Gastrocnemius medialis (tissue), 4 donors: ENCODE measurements around the gene BACE1-AS. TPM values are rescaled to one million over a fixed set of nuclear protein-coding genes. Genes with fewer than 3 reads are reported as not detected.

ENCODE experiments used
- ATAC-seq, 2 donors: fragments of 150-250 bp; one replicate each; pipeline ENCODE4 v1.9.1; 2016
- DNase-seq, 2 donors: peaks; one replicate each; pipeline ENCODE4 v3.0.0-alpha.2; 2019
- H3K27ac ChIP-seq, 4 donors: fragments of 200-600 bp; sonication (generic); 1 replicate in 1 of 4; 2 replicates in 3 of 4; pipeline ENCODE4 v1.5.1; 2016 to 2018; ENCODE audit warnings: mild to moderate bottlenecking in 2 of 4, moderate library complexity in 1 of 4
- H3K27me3 ChIP-seq, 3 donors: fragments of 200-600 bp; sonication (generic) in 2 of 3; 1 replicate in 1 of 3; 2 replicates in 2 of 3; pipeline versions ENCODE4 v1.5.1 to v1.6.0; 2016 to 2019; ENCODE audit warnings: mild to moderate bottlenecking in 1 of 3, moderate library complexity in 1 of 3
- H3K36me3 ChIP-seq, 2 donors: fragments of 200-600 bp; sonication (generic) in 1 of 2; one replicate each; pipeline ENCODE4 v1.5.1; 2017 to 2018
- H3K4me1 ChIP-seq, 2 donors: fragments of 200-600 bp; sonication (generic) in 1 of 2; one replicate each; pipeline ENCODE4 v1.5.1; 2016 to 2017; ENCODE audit warnings: mild to moderate bottlenecking in 2 of 2
- H3K4me3 ChIP-seq, 4 donors: fragments of 200-600 bp; sonication (generic) in 3 of 4; 1 replicate in 1 of 4; 2 replicates in 3 of 4; pipeline ENCODE4 v1.5.1; 2016 to 2019; ENCODE audit warnings: mild to moderate bottlenecking in 2 of 4
- H3K9me3 ChIP-seq, 3 donors: fragments of 200-600 bp; sonication (generic) in 2 of 3; 1 replicate in 1 of 3; 2 replicates in 2 of 3; pipeline ENCODE4 v1.5.1; 2016 to 2019
- POLR2A ChIP-seq, 2 donors: fragments of 450-650 bp; IDR thresholded peaks; one replicate each; pipeline ENCODE4 v1.6.1; 2017; ENCODE audit warnings: antibody characterized with exemption in 2 of 2, mild to moderate bottlenecking in 2 of 2, moderate library complexity in 2 of 2
- in situ Hi-C, 4 donors: fragments of 200-750 bp; cut with MboI; loops; one replicate each; pipeline versions ENCODE4 v1.15.0 to v1.8.0; 2017; ENCODE audit warnings: low sequenced_read_pairs in 4 of 4
- intact Hi-C: fragments of 100-400 bp; cut with DNase I; formaldehyde crosslinking; loops from one replicate; pipeline ENCODE4 v1.15.1; 2023; ENCODE audit warnings: low total_unique reads
- total RNA-seq, 4 donors: library from RNA; depleted of rRNA; stranded (reverse); fragments of >200 nt; gene quantifications; one replicate each; pipeline versions ENCODE4 v1.1.0 to v1.2.3, GENCODE V29; 2016
- TF ChIP-seq, protein P1 (sequence below), 5 experiments: fragments of 450-650 bp in 3 of 5; fragments of 200-600 bp in 2 of 5; sonication (generic) in 2 of 5; IDR thresholded peaks in 4 of 5; conservative IDR thresholded peaks in 1 of 5; 1 replicate in 4 of 5; 2 replicates in 1 of 5; pipeline ENCODE4 v1.5.1; 2016 to 2019; ENCODE audit warnings: antibody characterized with exemption in 5 of 5, mild to moderate bottlenecking in 3 of 5, moderate library complexity in 3 of 5

BACE1-AS gene
- total RNA-seq = 10 to 100 TPM; 10.5 to 13.2 (median 12.5) TPM

DNA sequence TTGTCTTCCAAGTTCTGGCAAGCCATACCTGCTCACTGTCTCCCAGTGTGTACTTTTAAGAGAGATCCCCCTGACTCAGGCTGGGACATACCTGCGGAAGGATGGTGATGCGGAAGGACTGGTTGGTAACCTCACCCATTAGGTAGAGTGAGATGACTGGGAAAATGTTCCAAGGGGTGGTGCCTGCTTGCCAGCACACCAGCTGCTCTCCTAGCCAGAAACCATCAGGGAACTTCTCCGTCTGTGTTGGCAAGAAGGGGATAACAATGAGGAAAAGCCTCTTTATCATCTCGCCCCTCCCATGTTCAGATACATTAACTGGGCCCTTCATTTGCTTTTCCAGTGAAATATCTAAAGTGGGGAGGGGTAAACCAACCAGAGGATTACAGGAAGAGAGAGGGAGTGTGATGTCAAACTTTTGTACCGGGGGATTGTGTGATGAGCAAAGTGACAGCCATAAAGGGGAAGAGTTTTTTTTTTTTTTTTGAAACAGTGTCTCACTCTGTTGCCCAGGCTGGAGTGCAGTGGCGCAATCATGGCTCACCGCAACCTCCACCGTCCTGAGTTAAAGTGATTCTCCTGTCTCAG is at the start of gene BACE1-AS:
BACE1-AS (plus strand) TSS at position 538 of the 588 bp plus-strand sequence.
- intact Hi-C loops = no loop called here
- DNase-seq (no peak), ATAC-seq (no peak)
- Histone ChIP-seq H3K27me3 (no peaks in the 10 kb centered on the region), H3K27ac (no peak within 1 kb of the TSS), H3K36me3 (peaks cover 0 to 67% of the 10 kb centered on the region in 2 donors), H3K4me3 (no peak within 1 kb of the TSS), H3K9me3 (no peaks in the 10 kb centered on the region), H3K4me1 (no peaks in the 10 kb centered on the region)
- TF ChIP-seq POLR2A (IDR thresholded peaks at IDR 0.05) = no peak
- TF ChIP-seq, protein P1, sequence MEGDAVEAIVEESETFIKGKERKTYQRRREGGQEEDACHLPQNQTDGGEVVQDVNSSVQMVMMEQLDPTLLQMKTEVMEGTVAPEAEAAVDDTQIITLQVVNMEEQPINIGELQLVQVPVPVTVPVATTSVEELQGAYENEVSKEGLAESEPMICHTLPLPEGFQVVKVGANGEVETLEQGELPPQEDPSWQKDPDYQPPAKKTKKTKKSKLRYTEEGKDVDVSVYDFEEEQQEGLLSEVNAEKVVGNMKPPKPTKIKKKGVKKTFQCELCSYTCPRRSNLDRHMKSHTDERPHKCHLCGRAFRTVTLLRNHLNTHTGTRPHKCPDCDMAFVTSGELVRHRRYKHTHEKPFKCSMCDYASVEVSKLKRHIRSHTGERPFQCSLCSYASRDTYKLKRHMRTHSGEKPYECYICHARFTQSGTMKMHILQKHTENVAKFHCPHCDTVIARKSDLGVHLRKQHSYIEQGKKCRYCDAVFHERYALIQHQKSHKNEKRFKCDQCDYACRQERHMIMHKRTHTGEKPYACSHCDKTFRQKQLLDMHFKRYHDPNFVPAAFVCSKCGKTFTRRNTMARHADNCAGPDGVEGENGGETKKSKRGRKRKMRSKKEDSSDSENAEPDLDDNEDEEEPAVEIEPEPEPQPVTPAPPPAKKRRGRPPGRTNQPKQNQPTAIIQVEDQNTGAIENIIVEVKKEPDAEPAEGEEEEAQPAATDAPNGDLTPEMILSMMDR (IDR thresholded peaks at IDR 0.05 in 4 of 5, conservative IDR thresholded peaks at IDR 0.05 in 1 of 5) = no peak
- in situ Hi-C loops = no loop called here

DNA sequence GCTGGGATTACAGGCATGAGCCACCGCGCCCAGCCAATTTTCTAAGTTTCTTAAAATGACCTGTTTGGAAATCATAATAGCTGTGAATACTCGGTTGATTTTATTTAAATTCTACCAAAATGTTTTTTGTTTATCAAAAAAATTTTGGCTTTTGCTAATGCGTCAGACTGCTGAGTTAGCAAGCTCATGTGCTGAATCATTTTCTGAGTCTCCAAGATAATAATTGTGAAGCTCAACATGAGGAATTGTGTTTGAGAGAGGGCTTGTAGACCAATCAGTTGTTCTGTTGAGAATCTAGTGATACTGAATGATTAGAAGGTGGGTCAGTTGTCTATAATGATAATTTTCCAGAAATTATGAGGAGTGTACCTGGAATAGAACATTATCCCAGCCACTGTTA is 42.8 kb upstream of the BACE1-AS start:
- no peak overlapping the region for H3K4me3 ChIP-seq
- intact Hi-C loops = no loop called here
- no peaks in the 10 kb centered on the region for H3K9me3 ChIP-seq
- ATAC-seq = no peak
- no peaks in the 10 kb centered on the region for H3K4me1 ChIP-seq
- peaks cover 0 to 67% of the 10 kb centered on the region in 2 donors for H3K36me3 ChIP-seq
- no peak overlapping the region for H3K27ac ChIP-seq
- no peaks in the 10 kb centered on the region for H3K27me3 ChIP-seq
- TF ChIP-seq, protein P1 (IDR thresholded peaks at IDR 0.05 in 4 of 5, conservative IDR thresholded peaks at IDR 0.05 in 1 of 5) = no peak
- TF ChIP-seq POLR2A (IDR thresholded peaks at IDR 0.05) = no peak
- in situ Hi-C loops = loop anchor here in 1 of 4 donors (10.0 to 25.0 kb wide), 2 partner anchors 66 to 361 kb away; partner anchors contain the start of gene BACE1
- no peak for DNase-seq

DNA sequence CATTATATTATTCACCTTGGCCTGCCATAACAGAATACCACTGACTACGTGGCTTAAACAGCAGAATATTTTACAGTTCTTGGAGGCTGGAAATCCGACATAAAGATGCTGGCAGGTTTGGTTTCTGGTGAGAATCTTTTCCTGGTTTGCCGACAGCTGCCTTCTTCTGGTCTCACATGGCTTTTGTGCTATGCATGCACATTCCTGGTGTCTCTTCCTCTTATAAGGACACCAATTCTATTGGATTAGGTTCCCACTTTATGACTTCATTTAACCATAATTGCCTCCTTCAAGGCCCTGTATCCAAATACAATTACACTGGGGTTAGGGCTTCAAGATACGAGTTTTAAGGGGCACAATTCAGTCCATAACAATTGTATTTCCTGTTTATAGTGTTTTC is 41.6 kb upstream of the BACE1-AS start:
- DNase-seq (no peak), ATAC-seq (no peak)
- H3K27ac ChIP-seq = no peak overlapping the region
- intact Hi-C loops (no loop called here), in situ Hi-C loops (loop anchor here in 1 of 4 donors (10.0 to 25.0 kb wide), 2 partner anchors 65 to 362 kb away; partner anchors contain the start of gene BACE1)
- H3K4me3 ChIP-seq = no peak overlapping the region
- no peaks in the 10 kb centered on the region for H3K9me3 ChIP-seq
- peaks cover 0 to 59% of the 10 kb centered on the region in 2 donors for H3K36me3 ChIP-seq
- H3K4me1 ChIP-seq = no peaks in the 10 kb centered on the region
- H3K27me3 ChIP-seq = no peaks in the 10 kb centered on the region
- TF ChIP-seq POLR2A (IDR thresholded peaks at IDR 0.05) = no peak
- TF ChIP-seq, protein P1 (IDR thresholded peaks at IDR 0.05 in 4 of 5, conservative IDR thresholded peaks at IDR 0.05 in 1 of 5) = no peak

DNA sequence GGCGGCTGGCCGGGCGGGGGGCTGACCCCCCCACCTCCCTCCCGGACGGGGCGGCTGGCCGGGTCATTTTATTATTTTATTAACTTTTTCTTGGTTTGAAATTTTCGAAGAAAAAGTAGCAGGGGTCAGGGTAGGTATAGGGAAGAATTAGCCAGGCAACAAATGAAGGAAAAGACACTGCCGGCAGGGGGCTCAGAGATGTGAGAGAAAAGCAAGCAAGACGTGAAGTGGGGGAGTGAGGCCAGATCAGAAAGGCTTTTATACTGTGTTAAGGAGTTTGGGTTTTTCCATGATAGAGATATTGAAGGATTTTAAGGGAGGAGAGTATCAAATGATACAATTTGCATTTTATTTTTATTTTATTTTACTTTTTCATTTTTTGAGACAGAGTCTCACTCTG is 39.6 kb upstream of the BACE1-AS start:
- no peak for DNase-seq
- no peak overlapping the region for H3K4me3 ChIP-seq
- H3K9me3 ChIP-seq = no peaks in the 10 kb centered on the region
- TF ChIP-seq, protein P1 (IDR thresholded peaks at IDR 0.05 in 4 of 5, conservative IDR thresholded peaks at IDR 0.05 in 1 of 5) = no peak
- TF ChIP-seq POLR2A (IDR thresholded peaks at IDR 0.05) = no peak
- peaks cover 0 to 51% of the 10 kb centered on the region in 2 donors for H3K36me3 ChIP-seq
- no peaks in the 10 kb centered on the region for H3K27me3 ChIP-seq
- in situ Hi-C loops = no loop called here
- no peak overlapping the region for H3K27ac ChIP-seq
- H3K4me1 ChIP-seq = no peaks in the 10 kb centered on the region
- no peak for ATAC-seq
- intact Hi-C loops = no loop called here
